ENCODE measurements around the gene SCPEP1. TPM values are rescaled to one million over a fixed set of nuclear protein-coding genes. Genes with fewer than 3 reads are reported as not detected.

The SCPEP1 gene
- total and polyA plus RNA-seq, 2 of the 13 experiments (the other 11 are each of a cell fraction or from before 2014, with no cell fraction given), result 24.3 to 27.3 TPM

DNA sequence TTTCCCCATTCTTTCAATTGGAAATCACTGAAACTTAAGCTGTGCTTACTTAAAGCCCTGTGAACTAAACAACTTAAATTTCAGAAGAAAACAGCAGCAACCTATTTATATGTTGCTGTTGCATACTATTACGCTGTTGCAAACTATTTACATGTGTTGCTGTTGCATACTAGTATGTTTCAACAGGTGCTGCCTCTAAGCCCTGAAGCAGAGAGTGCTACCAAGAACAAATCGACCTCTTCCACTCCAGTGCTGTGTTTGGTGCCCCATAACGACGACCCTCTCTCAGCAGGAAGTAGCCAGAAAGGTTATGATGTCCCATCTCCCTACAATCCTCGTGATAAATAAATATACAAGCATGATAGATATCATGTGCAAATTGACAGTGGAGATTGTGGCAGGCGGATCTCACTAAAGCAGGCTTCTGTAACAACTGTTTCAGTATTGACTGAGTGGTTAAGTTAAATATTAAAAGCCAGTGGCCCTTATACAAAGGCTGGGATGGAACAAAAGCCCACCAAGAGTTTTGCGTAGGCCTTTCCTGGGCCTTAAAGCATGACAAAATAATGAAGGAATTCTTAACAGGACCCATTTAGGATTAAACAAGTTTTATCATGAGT is 5.7 kb upstream of the SCPEP1 start (continued):
- TF ChIP-seq ZNF225 (CRISPR knock-in tag; IDR thresholded peaks at IDR 0.05) (no peak), HNF4A (CRISPR knock-in tag; IDR thresholded peaks at IDR 0.05) (no peak), HES4 (CRISPR knock-in tag; IDR thresholded peaks at IDR 0.05; ENCODE audit: borderline replicate concordance) (no peak), ZNF589 (CRISPR knock-in tag; conservative IDR thresholded peaks at IDR 0.05) (no peak), JARID2 (CRISPR knock-in tag; IDR thresholded peaks at IDR 0.05; ENCODE audit: insufficient replicate concordance) (no peak), SOX6 (IDR thresholded peaks at IDR 0.05) (no peak), SOX6 (CRISPR knock-in tag; IDR thresholded peaks at IDR 0.05) (0 out of 2 replicates have a peak, but pooled peaks have one; percentile 20), ZNF468 (CRISPR knock-in tag; IDR thresholded peaks at IDR 0.05) (no peak), ZFP37 (CRISPR knock-in tag; IDR thresholded peaks at IDR 0.05; ENCODE audit: borderline replicate concordance) (no peak), SAP130 (CRISPR knock-in tag; IDR thresholded peaks at IDR 0.05; ENCODE audit: low read depth) (peak; percentile 22; the same call in 1 of the 2 replicates), TAF15 (IDR thresholded peaks at IDR 0.05; ENCODE audit: low read depth, low read length, poor library complexity, severe bottlenecking) (no peak), ATF1 (CRISPR knock-in tag; IDR thresholded peaks at IDR 0.05) (no peak), KDM5A (IDR thresholded peaks at IDR 0.05; ENCODE audit: borderline replicate concordance, low read length) (no peak), SMAD1 (CRISPR knock-in tag; IDR thresholded peaks at IDR 0.05; ENCODE audit: borderline replicate concordance, low read depth) (no peak), ZEB1 (IDR thresholded peaks at IDR 0.05; ENCODE audit: insufficient replicate concordance, low read depth) (no peak), KDM6A (CRISPR knock-in tag; IDR thresholded peaks at IDR 0.05; ENCODE audit: low read depth) (no peak), FOXA3 (CRISPR knock-in tag; IDR thresholded peaks at IDR 0.05) (peak; percentile 51), ZNF296 (CRISPR knock-in tag; conservative IDR thresholded peaks at IDR 0.05) (no peak), ZNF674 (CRISPR knock-in tag; IDR thresholded peaks at IDR 0.05; ENCODE audit: low read depth) (no peak)
- TF ChIP-seq, protein P1, sequence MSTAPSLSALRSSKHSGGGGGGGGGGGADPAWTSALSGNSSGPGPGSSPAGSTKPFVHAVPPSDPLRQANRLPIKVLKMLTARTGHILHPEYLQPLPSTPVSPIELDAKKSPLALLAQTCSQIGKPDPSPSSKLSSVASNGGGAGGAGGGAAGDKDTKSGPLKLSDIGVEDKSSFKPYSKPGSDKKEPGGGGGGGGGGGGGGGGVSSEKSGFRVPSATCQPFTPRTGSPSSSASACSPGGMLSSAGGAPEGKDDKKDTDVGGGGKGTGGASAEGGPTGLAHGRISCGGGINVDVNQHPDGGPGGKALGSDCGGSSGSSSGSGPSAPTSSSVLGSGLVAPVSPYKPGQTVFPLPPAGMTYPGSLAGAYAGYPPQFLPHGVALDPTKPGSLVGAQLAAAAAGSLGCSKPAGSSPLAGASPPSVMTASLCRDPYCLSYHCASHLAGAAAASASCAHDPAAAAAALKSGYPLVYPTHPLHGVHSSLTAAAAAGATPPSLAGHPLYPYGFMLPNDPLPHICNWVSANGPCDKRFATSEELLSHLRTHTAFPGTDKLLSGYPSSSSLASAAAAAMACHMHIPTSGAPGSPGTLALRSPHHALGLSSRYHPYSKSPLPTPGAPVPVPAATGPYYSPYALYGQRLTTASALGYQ (CRISPR knock-in tag; IDR thresholded peaks at IDR 0.05), result no peak
- TF ChIP-seq, protein P2, sequence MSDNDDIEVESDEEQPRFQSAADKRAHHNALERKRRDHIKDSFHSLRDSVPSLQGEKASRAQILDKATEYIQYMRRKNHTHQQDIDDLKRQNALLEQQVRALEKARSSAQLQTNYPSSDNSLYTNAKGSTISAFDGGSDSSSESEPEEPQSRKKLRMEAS (IDR thresholded peaks at IDR 0.05), result no peak
- TF ChIP-seq, protein P3, sequence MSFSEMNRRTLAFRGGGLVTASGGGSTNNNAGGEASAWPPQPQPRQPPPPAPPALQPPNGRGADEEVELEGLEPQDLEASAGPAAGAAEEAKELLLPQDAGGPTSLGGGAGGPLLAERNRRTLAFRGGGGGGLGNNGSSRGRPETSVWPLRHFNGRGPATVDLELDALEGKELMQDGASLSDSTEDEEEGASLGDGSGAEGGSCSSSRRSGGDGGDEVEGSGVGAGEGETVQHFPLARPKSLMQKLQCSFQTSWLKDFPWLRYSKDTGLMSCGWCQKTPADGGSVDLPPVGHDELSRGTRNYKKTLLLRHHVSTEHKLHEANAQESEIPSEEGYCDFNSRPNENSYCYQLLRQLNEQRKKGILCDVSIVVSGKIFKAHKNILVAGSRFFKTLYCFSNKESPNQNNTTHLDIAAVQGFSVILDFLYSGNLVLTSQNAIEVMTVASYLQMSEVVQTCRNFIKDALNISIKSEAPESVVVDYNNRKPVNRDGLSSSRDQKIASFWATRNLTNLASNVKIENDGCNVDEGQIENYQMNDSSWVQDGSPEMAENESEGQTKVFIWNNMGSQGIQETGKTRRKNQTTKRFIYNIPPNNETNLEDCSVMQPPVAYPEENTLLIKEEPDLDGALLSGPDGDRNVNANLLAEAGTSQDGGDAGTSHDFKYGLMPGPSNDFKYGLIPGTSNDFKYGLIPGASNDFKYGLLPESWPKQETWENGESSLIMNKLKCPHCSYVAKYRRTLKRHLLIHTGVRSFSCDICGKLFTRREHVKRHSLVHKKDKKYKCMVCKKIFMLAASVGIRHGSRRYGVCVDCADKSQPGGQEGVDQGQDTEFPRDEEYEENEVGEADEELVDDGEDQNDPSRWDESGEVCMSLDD (CRISPR knock-in tag; IDR thresholded peaks at IDR 0.05; ENCODE audit: borderline replicate concordance), result no peak
- TF ChIP-seq, protein P4, sequence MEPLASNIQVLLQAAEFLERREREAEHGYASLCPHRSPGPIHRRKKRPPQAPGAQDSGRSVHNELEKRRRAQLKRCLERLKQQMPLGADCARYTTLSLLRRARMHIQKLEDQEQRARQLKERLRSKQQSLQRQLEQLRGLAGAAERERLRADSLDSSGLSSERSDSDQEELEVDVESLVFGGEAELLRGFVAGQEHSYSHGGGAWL (CRISPR knock-in tag; IDR thresholded peaks at IDR 0.05), result no peak
